Measurements from ENCODE around the gene PLXNB2. TPM values are rescaled to one million over a fixed set of nuclear protein-coding genes. Genes with fewer than 3 reads are reported as not detected.

PLXNB2 gene
- total and polyA plus RNA-seq, 2 donors from 2014 or later: 128 to 383 TPM

DNA sequence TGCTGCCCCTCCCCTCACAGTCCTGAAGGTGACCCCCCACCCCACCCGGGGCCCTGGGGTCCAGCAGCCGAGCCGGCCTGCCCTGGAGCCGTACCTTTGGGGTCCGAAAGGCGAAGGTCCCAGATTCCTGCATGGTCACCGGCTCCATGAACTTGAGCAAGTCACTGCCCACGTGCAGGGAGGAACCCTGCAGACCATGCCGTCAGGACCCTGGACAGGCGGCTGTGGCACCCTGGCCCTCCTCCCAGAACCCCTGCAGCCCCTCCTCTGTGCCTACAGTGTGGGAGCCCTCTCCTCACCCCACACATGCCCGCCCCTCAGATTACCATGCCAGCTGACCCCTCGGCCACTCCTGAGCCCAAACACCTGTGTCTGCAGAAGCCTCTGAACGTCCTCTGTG lies 23.0 kb downstream of the PLXNB2 start:
- FAIRE-seq (no peak), DNase-seq (no peak)
- intact Hi-C loops (cut with DNase I): no loop called here
- Histone ChIP-seq H3K36me3 (ENCODE audit: control insufficient read depth in 2 of 3, insufficient read depth in 3 of 3, low read length in 3 of 3) (peaks cover 0 to 58% (median 27%) of the 10 kb centered on the region in 3 donors), H3K27ac (ENCODE audit: low read depth in 2 of 2, low read length in 2 of 2) (no peak overlapping the region), H3K9me3 (ENCODE audit: control insufficient read depth in 2 of 3, insufficient read depth in 1 of 3, low read length in 3 of 3) (no peaks in the 10 kb centered on the region), H3K27me3 (ENCODE audit: control insufficient read depth, insufficient read depth, low read length) (no peaks in the 10 kb centered on the region), H3K9ac (ENCODE audit: low read length in 3 of 3) (no peak overlapping the region), H3K4me1 (ENCODE audit: control insufficient read depth in 2 of 3, insufficient read depth in 2 of 3, low read depth in 1 of 3, low read length in 3 of 3) (peaks cover 0 to 9% (median 0%) of the 10 kb centered on the region in 3 donors), H3K4me3 (ENCODE audit: low read length in 3 of 3) (no peak overlapping the region)
- TF ChIP-seq, protein P1, sequence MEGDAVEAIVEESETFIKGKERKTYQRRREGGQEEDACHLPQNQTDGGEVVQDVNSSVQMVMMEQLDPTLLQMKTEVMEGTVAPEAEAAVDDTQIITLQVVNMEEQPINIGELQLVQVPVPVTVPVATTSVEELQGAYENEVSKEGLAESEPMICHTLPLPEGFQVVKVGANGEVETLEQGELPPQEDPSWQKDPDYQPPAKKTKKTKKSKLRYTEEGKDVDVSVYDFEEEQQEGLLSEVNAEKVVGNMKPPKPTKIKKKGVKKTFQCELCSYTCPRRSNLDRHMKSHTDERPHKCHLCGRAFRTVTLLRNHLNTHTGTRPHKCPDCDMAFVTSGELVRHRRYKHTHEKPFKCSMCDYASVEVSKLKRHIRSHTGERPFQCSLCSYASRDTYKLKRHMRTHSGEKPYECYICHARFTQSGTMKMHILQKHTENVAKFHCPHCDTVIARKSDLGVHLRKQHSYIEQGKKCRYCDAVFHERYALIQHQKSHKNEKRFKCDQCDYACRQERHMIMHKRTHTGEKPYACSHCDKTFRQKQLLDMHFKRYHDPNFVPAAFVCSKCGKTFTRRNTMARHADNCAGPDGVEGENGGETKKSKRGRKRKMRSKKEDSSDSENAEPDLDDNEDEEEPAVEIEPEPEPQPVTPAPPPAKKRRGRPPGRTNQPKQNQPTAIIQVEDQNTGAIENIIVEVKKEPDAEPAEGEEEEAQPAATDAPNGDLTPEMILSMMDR (IDR thresholded peaks at IDR 0.05; ENCODE audit: borderline replicate concordance, extremely low read depth, insufficient read depth): no peak

DNA sequence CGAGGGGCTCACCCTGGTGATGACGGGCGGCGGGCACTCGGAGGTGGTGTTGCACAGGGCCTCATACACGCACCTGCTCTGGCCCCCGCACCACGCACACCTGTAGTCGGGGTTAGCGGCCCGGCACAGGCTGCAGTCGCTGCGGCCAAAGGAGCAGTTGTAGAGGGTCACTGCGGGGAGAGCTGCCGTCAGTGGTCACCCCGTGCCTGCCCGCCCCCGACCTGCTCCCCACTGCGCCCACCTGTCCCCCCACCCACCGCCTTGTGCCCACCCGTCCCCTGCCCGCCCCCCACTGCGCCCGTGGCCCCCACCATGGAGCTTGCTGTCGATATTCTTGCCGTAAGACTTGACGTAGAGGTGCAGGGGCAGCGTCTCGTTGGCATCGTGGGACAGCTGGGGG lies 23.6 kb downstream of the PLXNB2 start:
- intact Hi-C loops (cut with DNase I): no loop called here

DNA sequence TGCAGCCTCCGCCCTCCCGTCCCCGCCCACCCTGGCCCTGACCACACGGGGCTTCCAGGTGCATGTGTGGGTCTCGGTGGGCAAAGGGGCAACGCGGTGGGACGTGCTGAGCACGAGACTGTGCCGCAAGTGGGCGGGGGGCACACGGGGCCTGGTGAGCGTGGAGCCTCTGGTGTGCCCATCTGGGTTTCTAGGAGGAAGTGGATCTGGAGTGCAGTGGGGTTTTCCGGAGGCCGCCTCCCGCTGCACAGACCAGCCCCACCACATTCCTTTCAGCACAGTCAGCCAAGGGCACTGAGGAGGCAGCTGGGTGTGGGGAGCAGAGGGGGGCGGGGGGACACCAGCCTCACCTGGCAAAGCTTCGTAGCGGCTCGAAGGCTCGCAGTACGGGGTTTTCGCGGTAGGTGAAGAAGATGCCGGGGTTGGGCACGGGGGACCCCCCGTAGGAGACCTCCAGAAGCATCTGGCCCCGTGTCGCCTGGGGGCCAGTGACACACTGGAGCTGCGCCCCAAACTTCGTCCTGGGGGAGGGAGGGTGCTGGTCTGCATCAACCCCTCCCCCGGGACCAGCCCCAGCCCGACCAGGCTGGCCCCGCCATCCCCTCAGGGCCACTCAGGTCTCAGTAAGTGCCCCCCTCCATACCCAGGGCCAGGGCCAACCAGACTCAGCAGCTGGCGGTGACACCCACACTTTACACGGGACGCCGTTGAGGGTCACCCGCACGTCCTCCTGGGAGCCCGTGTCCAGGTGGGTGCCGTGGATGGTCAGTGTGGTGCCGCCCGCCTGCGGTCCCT lies 24.9 kb downstream of the PLXNB2 start:
- Histone ChIP-seq H3K4me1 (ENCODE audit: control insufficient read depth in 2 of 3, insufficient read depth in 2 of 3, low read depth in 1 of 3, low read length in 3 of 3) (peaks cover 0 to 9% (median 0%) of the 10 kb centered on the region in 3 donors), H3K9me3 (ENCODE audit: control insufficient read depth in 2 of 3, insufficient read depth in 1 of 3, low read length in 3 of 3) (no peaks in the 10 kb centered on the region), H3K27ac (ENCODE audit: low read depth in 2 of 2, low read length in 2 of 2) (peak overlapping the region; percentile 32 to 67), H3K27me3 (ENCODE audit: control insufficient read depth, insufficient read depth, low read length) (no peaks in the 10 kb centered on the region), H3K9ac (ENCODE audit: low read length in 3 of 3) (no peak overlapping the region), H3K4me3 (ENCODE audit: low read length in 3 of 3) (no peak overlapping the region), H3K36me3 (ENCODE audit: control insufficient read depth in 2 of 3, insufficient read depth in 3 of 3, low read length in 3 of 3) (peaks cover 0 to 58% (median 25%) of the 10 kb centered on the region in 3 donors)
- TF ChIP-seq, protein P1 (IDR thresholded peaks at IDR 0.05; ENCODE audit: borderline replicate concordance, extremely low read depth, insufficient read depth): no peak
- FAIRE-seq (no peak), DNase-seq (peak; percentile 69 to 93 (median 71))
- intact Hi-C loops (cut with DNase I): no loop called here

More for the DNA sequence above, 23.6 kb downstream of the PLXNB2 start:
- TF ChIP-seq, protein P1 (IDR thresholded peaks at IDR 0.05; ENCODE audit: borderline replicate concordance, extremely low read depth, insufficient read depth): no peak
- peaks cover 0 to 9% (median 0%) of the 10 kb centered on the region in 3 donors for H3K4me1 ChIP-seq (ENCODE audit: control insufficient read depth in 2 of 3, insufficient read depth in 2 of 3, low read depth in 1 of 3, low read length in 3 of 3)
- no peak for DNase-seq
- H3K27ac ChIP-seq (ENCODE audit: low read depth in 2 of 2, low read length in 2 of 2): no peak overlapping the region
- no peaks in the 10 kb centered on the region for H3K27me3 ChIP-seq (ENCODE audit: control insufficient read depth, insufficient read depth, low read length)
- peaks cover 0 to 58% (median 24%) of the 10 kb centered on the region in 3 donors for H3K36me3 ChIP-seq (ENCODE audit: control insufficient read depth in 2 of 3, insufficient read depth in 3 of 3, low read length in 3 of 3)
- no peak overlapping the region for H3K4me3 ChIP-seq (ENCODE audit: low read length in 3 of 3)
- FAIRE-seq: no peak
- no peaks in the 10 kb centered on the region for H3K9me3 ChIP-seq (ENCODE audit: control insufficient read depth in 2 of 3, insufficient read depth in 1 of 3, low read length in 3 of 3)
- H3K9ac ChIP-seq (ENCODE audit: low read length in 3 of 3): no peak overlapping the region

All from kidney (tissue), 14 donors.